Measurements from ENCODE around the gene GPBAR1.

Gene GPBAR1

GRCh38 chr2:218260742-218261422 is at the start of gene GPBAR1:
Gene GPBAR1, plus strand, starts transcription at chr2:218261015. Its CDS starts 1,710 bp downstream, at chr2:218262725.
- no peak for DNase-seq

- DNase-seq, result no peak
Observed at GRCh38 chr2:218214116-218214515, 46.7 kb upstream of the GPBAR1 start.

- DNase-seq, result no peak
Observed at GRCh38 chr2:218216336-218216673, 44.5 kb upstream of the GPBAR1 start.

GRCh38 chr2:218216674-218217359 is 44.0 kb upstream of the GPBAR1 start, which contains the start of gene ARPC2:
Gene ARPC2, plus strand, starts transcription at chr2:218217189. Its CDS starts 282 bp downstream, at chr2:218217471.
- DNase-seq, result peak; percentile 87 to 96 (median 90)

- DNase-seq, result peak; percentile 39 to 71 (median 62)
Observed at GRCh38 chr2:218217360-218218267, 43.2 kb upstream of the GPBAR1 start.

GRCh38 chr2:218218268-218219185 is 42.3 kb upstream of the GPBAR1 start:
- DNase-seq, result peak in 3 of 6 experiments; percentile 24 to 46 (median 35)

- DNase-seq, result no peak
Observed at GRCh38 chr2:218219934-218220333, 40.9 kb upstream of the GPBAR1 start.

GRCh38 chr2:218221000-218221399 is 39.8 kb upstream of the GPBAR1 start:
- DNase-seq, result peak in 1 of 6 experiments; percentile 8

- DNase-seq, result no peak
Observed at GRCh38 chr2:218223046-218223445, 37.8 kb upstream of the GPBAR1 start.

- no peak for DNase-seq
Observed at GRCh38 chr2:218224186-218224585, 36.6 kb upstream of the GPBAR1 start.

- DNase-seq, result no peak
Observed at GRCh38 chr2:218226903-218227302, 33.9 kb upstream of the GPBAR1 start.

GRCh38 chr2:218228366-218229090 is 32.3 kb upstream of the GPBAR1 start:
- DNase-seq, result no peak

GRCh38 chr2:218229239-218229638 is 31.6 kb upstream of the GPBAR1 start:
- DNase-seq, result peak in 3 of 6 experiments; percentile 46 to 51 (median 49)

- no peak for DNase-seq
Observed at GRCh38 chr2:218229851-218230250, 31.0 kb upstream of the GPBAR1 start.

GRCh38 chr2:218230882-218231281 is 29.9 kb upstream of the GPBAR1 start:
- DNase-seq, result peak in 1 of 6 experiments; percentile 9

- DNase-seq, result no peak
Observed at GRCh38 chr2:218233543-218233942, 27.3 kb upstream of the GPBAR1 start.

- DNase-seq, result no peak
Observed at GRCh38 chr2:218234521-218234920, 26.3 kb upstream of the GPBAR1 start.

GRCh38 chr2:218235017-218235416 is 25.8 kb upstream of the GPBAR1 start:
- no peak for DNase-seq

GRCh38 chr2:218236829-218237228 is 24.0 kb upstream of the GPBAR1 start:
- DNase-seq, result no peak

GRCh38 chr2:218238887-218239286 is 21.9 kb upstream of the GPBAR1 start:
- no peak for DNase-seq

- DNase-seq, result no peak
Observed at GRCh38 chr2:218244204-218244603, 16.6 kb upstream of the GPBAR1 start.
